ENCODE data around the gene EP400.

DNA sequence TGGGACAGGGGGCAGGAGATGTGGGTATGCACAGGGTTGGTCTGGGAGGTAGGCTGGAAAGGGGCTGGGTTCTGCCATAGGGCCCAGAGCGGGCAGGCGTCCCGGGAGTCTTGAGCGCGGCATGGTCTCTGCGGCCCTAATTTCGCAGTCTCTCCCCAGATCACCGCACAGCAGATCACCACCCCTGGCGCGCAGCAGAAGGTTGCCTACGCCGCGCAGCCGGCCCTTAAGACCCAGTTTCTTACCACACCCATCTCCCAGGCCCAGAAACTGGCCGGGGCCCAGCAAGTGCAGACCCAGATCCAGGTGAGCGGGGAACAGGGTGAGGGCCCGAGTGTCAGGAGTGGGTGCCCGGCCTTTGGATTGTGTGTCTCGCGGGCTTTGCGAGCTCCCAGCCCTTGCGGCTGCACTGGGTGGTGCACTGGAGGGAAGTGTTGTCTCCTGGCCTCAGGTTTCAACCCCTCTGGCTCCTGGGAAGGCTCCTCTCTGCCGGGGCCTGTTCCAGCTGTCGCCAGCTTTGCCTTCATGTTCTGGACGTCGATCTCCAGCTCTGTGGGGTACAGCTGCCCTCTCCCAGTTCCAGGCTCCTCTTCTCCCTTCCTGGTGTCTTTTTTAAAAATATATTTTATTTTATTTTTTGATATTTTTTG is 119.7 kb downstream of the EP400 start:
- TF ChIP-seq HDGF (IDR thresholded peaks at IDR 0.05; ENCODE audit: borderline replicate concordance) (no peak), SUZ12 (IDR thresholded peaks at IDR 0.05) (no peak), FOXM1 (IDR thresholded peaks at IDR 0.05; ENCODE audit: borderline replicate concordance) (no peak), CTBP1 (IDR thresholded peaks at IDR 0.05; ENCODE audit: borderline replicate concordance) (no peak), SP1 (IDR thresholded peaks at IDR 0.05) (no peak), L3MBTL2 (conservative IDR thresholded peaks at IDR 0.05) (no peak), ARNT (IDR thresholded peaks at IDR 0.05) (no peak), ELF4 (IDR thresholded peaks at IDR 0.05) (no peak), LEF1 (IDR thresholded peaks at IDR 0.05; ENCODE audit: borderline replicate concordance) (no peak)
